Keratinocyte (primary cell): ENCODE results near the gene NECTIN1.

Experiments
- EZH2 ChIP-seq: IDR thresholded peaks from one replicate; pipeline ENCODE4 v1.6.1; 2012; ENCODE audit warnings: inconsistent platforms, mild to moderate bottlenecking, low read length, moderate library complexity
- TF ChIP-seq, protein P1 (sequence below), 3 experiments: IDR thresholded peaks in 1 of 3; conservative IDR thresholded peaks in 1 of 3; optimal IDR thresholded peaks in 1 of 3; 2 replicates in 2 of 3; 3 replicates in 1 of 3; pipeline versions ENCODE3 to v1.5.1; 2011; ENCODE audit warnings: low read length in 3 of 3, mild to moderate bottlenecking in 3 of 3, moderate library complexity in 2 of 3, control low read depth in 1 of 3, inconsistent platforms in 1 of 3; ENCODE audit not compliant: insufficient read depth in 2 of 3; ENCODE audit errors: extremely low read depth in 1 of 3

- TF ChIP-seq, protein P1, sequence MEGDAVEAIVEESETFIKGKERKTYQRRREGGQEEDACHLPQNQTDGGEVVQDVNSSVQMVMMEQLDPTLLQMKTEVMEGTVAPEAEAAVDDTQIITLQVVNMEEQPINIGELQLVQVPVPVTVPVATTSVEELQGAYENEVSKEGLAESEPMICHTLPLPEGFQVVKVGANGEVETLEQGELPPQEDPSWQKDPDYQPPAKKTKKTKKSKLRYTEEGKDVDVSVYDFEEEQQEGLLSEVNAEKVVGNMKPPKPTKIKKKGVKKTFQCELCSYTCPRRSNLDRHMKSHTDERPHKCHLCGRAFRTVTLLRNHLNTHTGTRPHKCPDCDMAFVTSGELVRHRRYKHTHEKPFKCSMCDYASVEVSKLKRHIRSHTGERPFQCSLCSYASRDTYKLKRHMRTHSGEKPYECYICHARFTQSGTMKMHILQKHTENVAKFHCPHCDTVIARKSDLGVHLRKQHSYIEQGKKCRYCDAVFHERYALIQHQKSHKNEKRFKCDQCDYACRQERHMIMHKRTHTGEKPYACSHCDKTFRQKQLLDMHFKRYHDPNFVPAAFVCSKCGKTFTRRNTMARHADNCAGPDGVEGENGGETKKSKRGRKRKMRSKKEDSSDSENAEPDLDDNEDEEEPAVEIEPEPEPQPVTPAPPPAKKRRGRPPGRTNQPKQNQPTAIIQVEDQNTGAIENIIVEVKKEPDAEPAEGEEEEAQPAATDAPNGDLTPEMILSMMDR (optimal IDR thresholded peaks at IDR 0.05 in 1 of 3, IDR thresholded peaks at IDR 0.05 in 1 of 3, conservative IDR thresholded peaks at IDR 0.05 in 1 of 3; ENCODE audit: extremely low read depth in 1 of 3, insufficient read depth in 2 of 3, low read length in 3 of 3), result no peak
- no peak for TF ChIP-seq EZH2
Observed at GRCh38 chr11:119700030-119700429, 29.0 kb downstream of the NECTIN1 start.
